Osteoblast (primary cell): ENCODE measurements around the gene ANKRD33B. TPM values are rescaled to one million over a fixed set of nuclear protein-coding genes. Genes with fewer than 3 reads are reported as not detected.

Experiments
- DNase-seq: peaks from one replicate; pipeline ENCODE4 v3.0.0; 2011; ENCODE audit warnings: low spot score, mixed read lengths; ENCODE audit not compliant: insufficient read length; ENCODE audit errors: missing footprints
- H2AFZ ChIP-seq: 2 replicates; pipeline ENCODE4 v1.6.0; 2011; ENCODE audit warnings: mild to moderate bottlenecking, low read length
- H3K27ac ChIP-seq: 2 replicates; pipeline ENCODE4 v1.5.1; 2011; ENCODE audit warnings: mild to moderate bottlenecking, low read depth, low read length, moderate library complexity
- H3K27me3 ChIP-seq: 2 replicates; pipeline ENCODE4 v1.6.0; 2012; ENCODE audit warnings: mild to moderate bottlenecking, control low read depth, inconsistent platforms, low read length, moderate library complexity; ENCODE audit not compliant: insufficient read depth
- H3K36me3 ChIP-seq: 2 replicates; pipeline ENCODE4 v1.5.1; 2011; ENCODE audit warnings: mild to moderate bottlenecking, low read length, control low read depth, moderate library complexity; ENCODE audit not compliant: insufficient read depth
- H3K4me1 ChIP-seq: 2 replicates; pipeline ENCODE4 v1.5.1; 2011; ENCODE audit warnings: mild to moderate bottlenecking, low read length, control low read depth, moderate library complexity; ENCODE audit not compliant: insufficient read depth
- H3K4me2 ChIP-seq: 2 replicates; pipeline ENCODE4 v1.6.0; 2011; ENCODE audit warnings: mild to moderate bottlenecking, low read length; ENCODE audit not compliant: insufficient read depth
- H3K4me3 ChIP-seq: fragments of 200-600 bp; sonication (generic); 3 replicates; pipeline ENCODE4 v1.5.1; 2012; ENCODE audit warnings: mild to moderate bottlenecking, low read length, inconsistent platforms; ENCODE audit not compliant: insufficient read depth
- H3K79me2 ChIP-seq: 2 replicates; pipeline ENCODE4 v1.6.0; 2012; ENCODE audit warnings: mild to moderate bottlenecking, low read length, control low read depth, inconsistent platforms; ENCODE audit not compliant: insufficient read depth
- H3K9me3 ChIP-seq: 2 replicates; pipeline ENCODE4 v1.5.1; 2011; ENCODE audit warnings: low read depth, low read length, control low read depth
- H4K20me1 ChIP-seq: 2 replicates; pipeline ENCODE4 v1.6.0; 2012; ENCODE audit warnings: mild to moderate bottlenecking, low read length, control low read depth; ENCODE audit not compliant: insufficient read depth
- total RNA-seq: library from RNA; depleted of rRNA; stranded (reverse); fragments of >200 nt; gene quantifications from 2 replicates; pipeline ENCODE4 v1.2.3, GENCODE V29; 2012
- TF ChIP-seq, protein P1 (sequence below): IDR thresholded peaks from 2 replicates; pipeline ENCODE4 v1.5.1; 2011; ENCODE audit warnings: mild to moderate bottlenecking, low read depth, low read length, moderate library complexity; ENCODE audit errors: extremely low read depth

ANKRD33B gene
- total RNA-seq, 1 donor, result 5.1 TPM

- no peak overlapping the region for H2AFZ ChIP-seq
- no peak overlapping the region for H3K27ac ChIP-seq
- no peak overlapping the region for H3K4me2 ChIP-seq
- H3K36me3 ChIP-seq, result no peaks in the 10 kb centered on the region
- peaks cover 3% of the 10 kb centered on the region for H4K20me1 ChIP-seq
- no peaks in the 10 kb centered on the region for H3K79me2 ChIP-seq
- H3K4me1 ChIP-seq, result no peaks in the 10 kb centered on the region
- no peaks in the 10 kb centered on the region for H3K9me3 ChIP-seq
- H3K4me3 ChIP-seq, result no peak overlapping the region
- no peak for DNase-seq
- H3K27me3 ChIP-seq, result no peaks in the 10 kb centered on the region
- TF ChIP-seq, protein P1, sequence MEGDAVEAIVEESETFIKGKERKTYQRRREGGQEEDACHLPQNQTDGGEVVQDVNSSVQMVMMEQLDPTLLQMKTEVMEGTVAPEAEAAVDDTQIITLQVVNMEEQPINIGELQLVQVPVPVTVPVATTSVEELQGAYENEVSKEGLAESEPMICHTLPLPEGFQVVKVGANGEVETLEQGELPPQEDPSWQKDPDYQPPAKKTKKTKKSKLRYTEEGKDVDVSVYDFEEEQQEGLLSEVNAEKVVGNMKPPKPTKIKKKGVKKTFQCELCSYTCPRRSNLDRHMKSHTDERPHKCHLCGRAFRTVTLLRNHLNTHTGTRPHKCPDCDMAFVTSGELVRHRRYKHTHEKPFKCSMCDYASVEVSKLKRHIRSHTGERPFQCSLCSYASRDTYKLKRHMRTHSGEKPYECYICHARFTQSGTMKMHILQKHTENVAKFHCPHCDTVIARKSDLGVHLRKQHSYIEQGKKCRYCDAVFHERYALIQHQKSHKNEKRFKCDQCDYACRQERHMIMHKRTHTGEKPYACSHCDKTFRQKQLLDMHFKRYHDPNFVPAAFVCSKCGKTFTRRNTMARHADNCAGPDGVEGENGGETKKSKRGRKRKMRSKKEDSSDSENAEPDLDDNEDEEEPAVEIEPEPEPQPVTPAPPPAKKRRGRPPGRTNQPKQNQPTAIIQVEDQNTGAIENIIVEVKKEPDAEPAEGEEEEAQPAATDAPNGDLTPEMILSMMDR, result no peak
These were observed 56.5 kb downstream of the ANKRD33B start for GRCh38 chr5:10620346-10620745.

DNA sequence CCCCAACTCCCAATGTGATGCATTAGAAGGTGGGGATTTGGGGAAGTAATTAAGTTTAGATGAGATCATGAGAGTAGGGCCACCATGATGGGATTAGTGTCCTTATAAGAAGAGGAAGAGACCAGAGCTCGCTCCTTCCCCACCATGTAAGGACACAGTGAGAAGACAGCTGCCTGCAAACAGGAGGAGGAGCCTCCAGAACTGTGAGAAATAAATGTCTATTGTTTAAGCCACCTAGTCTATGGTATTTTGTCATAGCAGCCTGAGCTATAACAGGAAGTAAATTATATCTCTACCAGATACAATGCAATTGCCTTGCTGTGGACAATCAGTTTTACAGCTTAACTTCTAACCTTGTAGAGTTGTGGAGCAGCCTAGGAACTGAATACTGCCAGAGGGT lies 58.0 kb downstream of the ANKRD33B start:
- H3K4me3 ChIP-seq, result no peak overlapping the region

DNA sequence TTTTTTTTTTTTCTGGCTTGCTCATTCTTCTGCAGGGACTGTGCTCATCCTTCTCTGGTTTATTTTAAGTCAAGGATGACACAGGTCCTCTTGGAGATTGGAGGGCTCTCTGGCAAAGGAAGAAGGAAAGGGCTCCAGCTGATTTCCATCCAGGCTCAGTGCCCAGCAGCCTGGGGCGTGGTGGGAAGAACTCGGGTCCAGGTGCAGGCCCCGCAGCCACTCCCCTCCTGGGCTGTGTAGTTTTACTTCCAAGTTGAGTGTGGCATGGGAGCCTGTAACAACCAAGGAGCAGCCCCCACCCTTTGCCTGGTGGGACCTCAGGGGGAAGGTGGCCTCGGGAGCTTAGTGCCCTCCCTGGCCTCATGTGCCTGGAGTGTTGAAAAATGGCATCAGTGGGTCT lies 58.9 kb downstream of the ANKRD33B start:
- Histone ChIP-seq H3K9me3 (no peaks in the 10 kb centered on the region), H3K27ac (no peak overlapping the region), H3K4me1 (peaks cover 6% of the 10 kb centered on the region), H3K27me3 (no peaks in the 10 kb centered on the region), H2AFZ (no peak overlapping the region), H3K79me2 (no peaks in the 10 kb centered on the region), H4K20me1 (no peaks in the 10 kb centered on the region), H3K36me3 (no peaks in the 10 kb centered on the region), H3K4me2 (no peak overlapping the region), H3K4me3 (no peak overlapping the region)
- DNase-seq, result no peak
- TF ChIP-seq, protein P1, result no peak

More for the DNA sequence above, 58.0 kb downstream of the ANKRD33B start:
- Histone ChIP-seq H3K79me2 (no peaks in the 10 kb centered on the region), H3K27ac (no peak overlapping the region), H3K27me3 (no peaks in the 10 kb centered on the region), H3K9me3 (no peaks in the 10 kb centered on the region), H3K4me1 (no peaks in the 10 kb centered on the region), H4K20me1 (peaks cover 3% of the 10 kb centered on the region), H3K4me2 (no peak overlapping the region), H2AFZ (no peak overlapping the region), H3K36me3 (no peaks in the 10 kb centered on the region)
- TF ChIP-seq, protein P1, result no peak
- no peak for DNase-seq

GRCh38 chr5:10623305-10623910 lies 59.5 kb downstream of the ANKRD33B start:
- H3K27me3 ChIP-seq, result no peaks in the 10 kb centered on the region
- H3K4me1 ChIP-seq, result peaks cover 6% of the 10 kb centered on the region
- no peak overlapping the region for H3K27ac ChIP-seq
- H2AFZ ChIP-seq, result no peak overlapping the region
- H3K4me3 ChIP-seq, result no peak overlapping the region
- no peaks in the 10 kb centered on the region for H3K36me3 ChIP-seq
- H3K9me3 ChIP-seq, result no peaks in the 10 kb centered on the region
- TF ChIP-seq, protein P1, result no peak
- no peak overlapping the region for H3K4me2 ChIP-seq
- H3K79me2 ChIP-seq, result no peaks in the 10 kb centered on the region
- DNase-seq, result no peak
- no peaks in the 10 kb centered on the region for H4K20me1 ChIP-seq
